ENCODE measurements around the gene SNX33.

SNX33 gene, protein sequence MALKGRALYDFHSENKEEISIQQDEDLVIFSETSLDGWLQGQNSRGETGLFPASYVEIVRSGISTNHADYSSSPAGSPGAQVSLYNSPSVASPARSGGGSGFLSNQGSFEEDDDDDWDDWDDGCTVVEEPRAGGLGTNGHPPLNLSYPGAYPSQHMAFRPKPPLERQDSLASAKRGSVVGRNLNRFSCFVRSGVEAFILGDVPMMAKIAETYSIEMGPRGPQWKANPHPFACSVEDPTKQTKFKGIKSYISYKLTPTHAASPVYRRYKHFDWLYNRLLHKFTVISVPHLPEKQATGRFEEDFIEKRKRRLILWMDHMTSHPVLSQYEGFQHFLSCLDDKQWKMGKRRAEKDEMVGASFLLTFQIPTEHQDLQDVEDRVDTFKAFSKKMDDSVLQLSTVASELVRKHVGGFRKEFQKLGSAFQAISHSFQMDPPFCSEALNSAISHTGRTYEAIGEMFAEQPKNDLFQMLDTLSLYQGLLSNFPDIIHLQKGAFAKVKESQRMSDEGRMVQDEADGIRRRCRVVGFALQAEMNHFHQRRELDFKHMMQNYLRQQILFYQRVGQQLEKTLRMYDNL

DNA sequence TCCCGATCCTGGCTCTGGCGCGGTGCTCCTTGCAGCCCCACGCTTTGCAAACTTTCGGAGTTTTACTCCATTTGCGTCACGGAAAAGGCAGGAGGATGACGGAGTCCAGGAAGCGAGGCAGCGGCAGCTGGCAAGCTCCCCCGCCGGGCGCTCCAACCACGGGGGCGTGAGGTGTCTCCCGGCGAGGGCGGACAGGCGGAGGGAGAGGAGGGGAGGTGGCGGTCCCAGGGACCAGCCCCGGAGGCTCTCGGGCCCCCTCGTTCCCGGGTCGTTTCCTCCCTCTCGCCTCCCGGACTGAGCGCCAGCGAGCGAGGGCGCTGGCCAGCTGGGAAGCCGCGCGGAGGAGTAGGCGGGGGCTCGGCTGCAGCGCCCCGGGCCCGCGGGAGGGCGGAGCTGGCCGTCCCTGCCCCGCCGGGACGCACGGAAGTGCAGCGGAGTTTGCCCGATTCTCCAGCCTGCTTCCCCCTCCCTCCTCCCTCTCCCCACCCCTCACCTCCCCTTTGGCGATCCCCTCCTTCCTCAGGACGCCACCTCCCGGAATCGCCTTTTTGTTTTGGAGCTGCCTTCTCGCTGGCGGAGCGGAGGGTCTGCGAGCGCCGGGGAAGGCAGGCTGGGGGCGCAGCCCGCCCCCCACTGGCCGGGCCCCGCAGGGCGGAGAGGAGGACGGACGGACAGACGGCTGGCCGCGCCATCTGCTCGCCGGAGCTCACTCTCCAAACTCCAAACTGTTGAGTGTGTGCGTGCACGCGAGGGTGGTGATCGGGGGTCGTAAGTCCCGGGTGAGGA, at the start of gene SNX33:
TSS of gene SNX33 (plus strand) at position 543 of the 786 bp plus-strand sequence. CDS start 1,191 bp downstream, outside the sequence.
- no peaks in the 10 kb centered on the region for H3K9me3 ChIP-seq (replicated peaks in 1 of 11)
- H4K20me1 ChIP-seq: peaks cover 14 to 39% (median 24%) of the 10 kb centered on the region in 11 experiments; a peak in 16 of 22 replicates
- peaks cover 54 to 67% (median 62%) of the 10 kb centered on the region in 10 experiments for H3K4me1 ChIP-seq
- H3K9ac ChIP-seq: peak within 1 kb of the TSS; percentile 79 to 87 (median 84)
- TF ChIP-seq Cebpa-rat (IDR thresholded peaks at IDR 0.05): no peak
- peak within 1 kb of the TSS; percentile 64 to 85 (median 78) for H3K27ac ChIP-seq
- H3K4me3 ChIP-seq: peak within 1 kb of the TSS; percentile 68 to 91 (median 84)
- no peaks in the 10 kb centered on the region for H3K27me3 ChIP-seq
- H3K4me2 ChIP-seq: peak within 1 kb of the TSS; percentile 82 to 98 (median 92)
- peaks cover 0 to 13% (median 0%) of the 10 kb centered on the region in 11 experiments; a peak in 5 of 22 replicates for H3K36me3 ChIP-seq

DNA sequence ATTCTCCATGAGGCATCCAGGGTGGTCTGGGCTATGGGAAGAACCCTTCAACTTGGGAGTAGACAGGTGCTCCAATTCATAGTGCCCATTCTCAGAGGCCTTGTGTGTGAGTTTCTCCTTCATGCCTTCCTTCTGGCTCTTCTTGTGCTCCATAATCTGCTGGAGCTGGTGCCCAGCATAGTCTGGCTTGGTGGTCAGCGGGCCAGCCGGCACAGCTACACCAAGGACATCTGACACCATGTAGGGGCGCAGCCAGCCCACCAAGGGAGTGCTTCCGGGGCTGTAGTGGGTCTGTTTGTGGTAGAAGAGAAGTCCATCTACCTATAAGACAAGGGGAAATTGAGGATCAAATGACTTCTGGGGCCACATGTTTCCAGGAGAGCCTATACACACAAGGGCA, 49.4 kb upstream of the SNX33 start:
- Histone ChIP-seq H3K4me2 (peak overlapping the region in 10 of 11 experiments; percentile 5 to 68 (median 24); a peak in 10 of 22 replicates), H3K9me3 (replicated peaks in 1 of 11) (no peaks in the 10 kb centered on the region), H3K36me3 (peaks cover 90 to 99% (median 97%) of the 10 kb centered on the region in 11 experiments), H3K4me3 (no peak overlapping the region), H3K27me3 (no peaks in the 10 kb centered on the region), H3K27ac (no peak overlapping the region), H3K9ac (peak overlapping the region in 2 of 11 experiments; percentile 21 to 59; a peak in 3 of 22 replicates), H3K4me1 (peaks cover 16 to 24% (median 18%) of the 10 kb centered on the region in 10 experiments), H4K20me1 (peaks cover 0 to 35% (median 11%) of the 10 kb centered on the region in 11 experiments; a peak in 13 of 22 replicates)
- TF ChIP-seq Cebpa-rat (IDR thresholded peaks at IDR 0.05): no peak

- Histone ChIP-seq H3K4me1 (peaks cover 16 to 24% (median 18%) of the 10 kb centered on the region in 10 experiments), H4K20me1 (peaks cover 0 to 26% (median 9%) of the 10 kb centered on the region in 11 experiments; a peak in 12 of 22 replicates), H3K27me3 (no peaks in the 10 kb centered on the region), H3K9me3 (replicated peaks in 1 of 11) (no peaks in the 10 kb centered on the region), H3K4me3 (no peak overlapping the region), H3K9ac (peak overlapping the region in 1 of 11 experiments; percentile 9; a peak in 1 of 22 replicates), H3K4me2 (no peak overlapping the region), H3K36me3 (peaks cover 89 to 99% (median 97%) of the 10 kb centered on the region in 11 experiments), H3K27ac (no peak overlapping the region)
- no peak for TF ChIP-seq Cebpa-rat (IDR thresholded peaks at IDR 0.05)
Observed at GRCh38 chr15:75599401-75599800, 48.3 kb upstream of the SNX33 start.

GRCh38 chr15:75606026-75606425, 41.7 kb upstream of the SNX33 start:
- no peak overlapping the region; a peak in 1 of 22 replicates for H3K9ac ChIP-seq
- peak overlapping the region; percentile 34 to 82 (median 69); a peak in 18 of 22 replicates for H3K4me2 ChIP-seq
- no peaks in the 10 kb centered on the region for H3K9me3 ChIP-seq (replicated peaks in 1 of 11)
- no peaks in the 10 kb centered on the region for H3K27me3 ChIP-seq
- peaks cover 0 to 29% (median 19%) of the 10 kb centered on the region in 11 experiments; a peak in 17 of 22 replicates for H4K20me1 ChIP-seq
- no peak overlapping the region for H3K4me3 ChIP-seq
- peak overlapping the region in 7 of 11 experiments; percentile 24 to 67 (median 46); a peak in 8 of 22 replicates for H3K27ac ChIP-seq
- peaks cover 84 to 99% (median 95%) of the 10 kb centered on the region in 11 experiments for H3K36me3 ChIP-seq
- no peak for TF ChIP-seq Cebpa-rat (IDR thresholded peaks at IDR 0.05)
- peaks cover 22 to 32% (median 31%) of the 10 kb centered on the region in 10 experiments for H3K4me1 ChIP-seq

DNA sequence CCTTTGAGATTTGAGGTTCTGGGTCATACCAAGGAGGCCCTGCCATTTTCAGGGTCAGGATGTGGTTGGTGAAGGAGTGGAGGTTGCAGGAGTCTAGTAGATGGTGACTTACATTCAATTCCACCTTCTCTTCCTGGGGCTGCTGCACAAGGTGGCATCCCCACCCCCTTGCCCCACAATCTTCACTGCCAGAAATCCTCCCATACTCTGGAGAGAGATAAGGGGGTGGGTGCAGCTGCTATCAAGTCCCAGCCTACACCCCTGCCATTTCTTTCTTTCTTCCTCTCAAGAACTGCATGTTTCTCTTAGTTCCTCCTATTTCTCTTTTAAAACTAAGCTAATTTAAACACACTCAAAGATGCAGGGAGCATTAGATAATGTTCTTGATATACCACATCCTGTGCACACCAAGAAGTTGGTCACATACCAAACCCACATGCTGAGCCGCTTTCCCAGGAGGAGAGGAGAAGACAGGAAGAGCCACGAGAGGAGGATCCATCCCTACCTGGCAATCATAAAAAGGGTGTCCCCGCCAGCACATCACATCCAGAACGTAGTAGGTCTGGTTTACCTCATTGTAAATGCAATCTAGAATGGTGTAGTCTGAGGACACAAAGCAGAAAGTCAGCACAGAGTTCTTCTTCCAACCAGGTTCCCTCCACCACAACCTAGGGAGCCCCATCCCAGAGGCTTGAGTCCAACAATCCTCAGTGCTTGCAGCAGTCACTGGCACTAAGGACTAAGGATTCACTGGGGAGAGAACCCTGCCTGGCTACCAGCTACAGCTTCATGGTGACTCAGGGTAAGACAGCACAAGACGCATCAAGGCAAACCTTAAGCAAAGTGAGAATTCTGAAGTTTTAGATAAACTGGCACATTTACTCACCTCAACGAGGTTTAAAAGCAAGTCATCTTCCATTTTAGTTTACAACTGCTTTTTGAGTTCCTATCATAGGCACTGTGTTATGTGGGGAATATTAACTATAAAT, 40.7 kb upstream of the SNX33 start:
- H3K4me3 ChIP-seq: no peak overlapping the region
- no peaks in the 10 kb centered on the region for H3K27me3 ChIP-seq
- H3K9ac ChIP-seq: peak overlapping the region in 5 of 11 experiments; percentile 2 to 44 (median 11); a peak in 7 of 22 replicates
- H3K4me2 ChIP-seq: peak overlapping the region; percentile 34 to 82 (median 69)
- peaks cover 0 to 30% (median 19%) of the 10 kb centered on the region in 11 experiments; a peak in 17 of 22 replicates for H4K20me1 ChIP-seq
- no peak for TF ChIP-seq Cebpa-rat (IDR thresholded peaks at IDR 0.05)
- H3K9me3 ChIP-seq (replicated peaks in 1 of 11): no peaks in the 10 kb centered on the region
- H3K27ac ChIP-seq: peak overlapping the region in 9 of 11 experiments; percentile 24 to 67 (median 46); a peak in 14 of 22 replicates
- peaks cover 22 to 32% (median 31%) of the 10 kb centered on the region in 10 experiments for H3K4me1 ChIP-seq
- peaks cover 81 to 99% (median 94%) of the 10 kb centered on the region in 11 experiments for H3K36me3 ChIP-seq

DNA sequence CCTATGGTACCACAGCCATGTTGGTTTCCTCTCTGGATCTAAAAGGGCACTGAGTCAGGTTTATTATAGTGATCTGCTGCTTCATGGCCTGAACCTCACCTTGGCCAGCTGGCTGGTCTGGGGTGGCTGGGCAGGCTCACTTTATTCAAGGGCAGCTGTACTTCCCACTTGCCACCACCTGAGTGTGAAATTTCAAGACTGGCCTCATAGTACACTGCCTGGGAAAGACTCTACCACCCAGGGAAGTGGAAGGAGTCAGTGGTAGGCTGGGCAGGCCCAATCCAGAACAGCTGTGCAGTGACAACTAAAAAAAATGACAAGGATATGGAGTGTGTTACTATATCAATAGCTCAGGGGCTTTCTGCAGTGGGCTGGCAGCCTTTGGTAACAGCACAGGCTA, 30.9 kb upstream of the SNX33 start:
- Histone ChIP-seq H4K20me1 (peaks cover 0 to 12% (median 0%) of the 10 kb centered on the region in 11 experiments; a peak in 5 of 22 replicates), H3K36me3 (peaks cover 82 to 94% (median 87%) of the 10 kb centered on the region in 11 experiments), H3K4me2 (no peak overlapping the region), H3K4me1 (peaks cover 16 to 29% (median 26%) of the 10 kb centered on the region in 10 experiments), H3K9ac (no peak overlapping the region), H3K9me3 (replicated peaks in 1 of 11) (peaks cover 0 to 15% (median 0%) of the 10 kb centered on the region in 11 experiments; a peak in 8 of 22 replicates), H3K27ac (no peak overlapping the region), H3K4me3 (no peak overlapping the region), H3K27me3 (no peaks in the 10 kb centered on the region)
- TF ChIP-seq Cebpa-rat (IDR thresholded peaks at IDR 0.05): no peak

DNA sequence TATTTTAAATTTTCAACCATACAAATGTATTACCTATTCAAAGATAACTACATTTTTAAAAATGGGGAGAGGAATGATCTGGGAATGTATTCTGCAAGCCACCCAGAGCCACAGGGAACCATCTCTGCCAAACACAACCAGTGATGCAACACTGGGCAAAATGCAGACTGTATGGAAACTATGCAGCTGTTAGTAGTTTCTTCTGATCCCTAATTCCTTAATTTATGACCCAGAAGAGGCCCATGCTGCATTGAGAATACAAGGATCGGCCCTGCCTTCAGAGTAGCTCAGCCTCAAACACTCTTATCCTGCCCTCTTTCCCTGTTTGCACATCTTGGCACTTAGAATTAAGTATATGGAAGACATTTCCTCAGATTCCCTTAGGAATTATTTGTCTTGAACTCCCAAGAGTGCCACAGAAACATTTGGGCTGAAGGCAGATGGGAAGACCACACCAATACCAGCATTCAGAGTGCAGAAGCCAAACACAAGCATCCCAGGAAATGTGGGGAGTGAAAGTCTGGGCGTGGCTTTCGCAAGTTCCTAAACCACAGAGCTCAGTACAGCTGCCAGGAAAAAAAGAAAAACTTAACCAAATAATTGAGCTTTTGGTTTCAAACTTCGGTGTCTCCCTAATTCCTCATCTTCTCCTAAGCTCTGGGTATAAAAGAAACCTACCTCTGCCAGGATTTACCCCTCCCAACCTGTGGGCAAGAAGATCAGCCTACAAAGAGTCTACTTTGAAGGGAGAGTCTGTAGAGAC, 27.5 kb upstream of the SNX33 start:
- peak overlapping the region; percentile 25 to 89 (median 75) for H3K4me2 ChIP-seq
- H3K27me3 ChIP-seq: no peaks in the 10 kb centered on the region
- H3K4me1 ChIP-seq: peaks cover 23 to 57% (median 49%) of the 10 kb centered on the region in 10 experiments
- H3K4me3 ChIP-seq: peak overlapping the region in 6 of 10 experiments; percentile 19 to 57 (median 30); a peak in 9 of 20 replicates
- H3K36me3 ChIP-seq: peaks cover 48 to 65% (median 52%) of the 10 kb centered on the region in 11 experiments
- H3K27ac ChIP-seq: peak overlapping the region; percentile 50 to 79 (median 67); a peak in 21 of 22 replicates
- peak overlapping the region in 10 of 11 experiments; percentile 17 to 68 (median 61); a peak in 19 of 22 replicates for H3K9ac ChIP-seq
- H3K9me3 ChIP-seq (replicated peaks in 1 of 11): no peaks in the 10 kb centered on the region
- TF ChIP-seq Cebpa-rat (IDR thresholded peaks at IDR 0.05): no peak
- H4K20me1 ChIP-seq: peaks cover 0 to 20% (median 0%) of the 10 kb centered on the region in 11 experiments; a peak in 5 of 22 replicates

Data from BLaER1 treated with 17β-estradiol and CSF1 and Interleukin-3, amounts not matched to agents 10 nM and 100 nM (cell line).